Measurements from ENCODE around the gene ELP5.

The ELP5 gene

GRCh38 chr17:7214300-7215135, 37.5 kb upstream of the ELP5 start:
- Histone ChIP-seq H3K4me3 (ENCODE audit: low read depth, low read length) (peak overlapping the region; percentile 75), H3K9me3 (ENCODE audit: control insufficient read depth, insufficient read depth, low read length) (no peaks in the 10 kb centered on the region), H3K4me1 (ENCODE audit: control insufficient read depth, insufficient read depth, low read length) (peaks cover 20% of the 10 kb centered on the region), H3K36me3 (ENCODE audit: control insufficient read depth, insufficient read depth, low read length) (no peaks in the 10 kb centered on the region), H3K9ac (ENCODE audit: low read depth, low read length) (no peak overlapping the region), H3K27me3 (ENCODE audit: control insufficient read depth, insufficient read depth, low read length) (no peaks in the 10 kb centered on the region)

- Histone ChIP-seq H3K9me3 (ENCODE audit: control insufficient read depth, insufficient read depth, low read length) (no peaks in the 10 kb centered on the region), H3K4me1 (ENCODE audit: control insufficient read depth, insufficient read depth, low read length) (peaks cover 20% of the 10 kb centered on the region), H3K9ac (ENCODE audit: low read depth, low read length) (no peak overlapping the region), H3K4me3 (ENCODE audit: low read depth, low read length) (peak overlapping the region; percentile 75), H3K27me3 (ENCODE audit: control insufficient read depth, insufficient read depth, low read length) (no peaks in the 10 kb centered on the region), H3K36me3 (ENCODE audit: control insufficient read depth, insufficient read depth, low read length) (no peaks in the 10 kb centered on the region)
Observed at GRCh38 chr17:7215136-7215638, 36.8 kb upstream of the ELP5 start.

- H3K4me1 ChIP-seq (ENCODE audit: control insufficient read depth, insufficient read depth, low read length) = peaks cover 16% of the 10 kb centered on the region
- H3K4me3 ChIP-seq (ENCODE audit: low read depth, low read length) = peak overlapping the region; percentile 76
Observed at GRCh38 chr17:7215652-7216180, 36.3 kb upstream of the ELP5 start.

DNA sequence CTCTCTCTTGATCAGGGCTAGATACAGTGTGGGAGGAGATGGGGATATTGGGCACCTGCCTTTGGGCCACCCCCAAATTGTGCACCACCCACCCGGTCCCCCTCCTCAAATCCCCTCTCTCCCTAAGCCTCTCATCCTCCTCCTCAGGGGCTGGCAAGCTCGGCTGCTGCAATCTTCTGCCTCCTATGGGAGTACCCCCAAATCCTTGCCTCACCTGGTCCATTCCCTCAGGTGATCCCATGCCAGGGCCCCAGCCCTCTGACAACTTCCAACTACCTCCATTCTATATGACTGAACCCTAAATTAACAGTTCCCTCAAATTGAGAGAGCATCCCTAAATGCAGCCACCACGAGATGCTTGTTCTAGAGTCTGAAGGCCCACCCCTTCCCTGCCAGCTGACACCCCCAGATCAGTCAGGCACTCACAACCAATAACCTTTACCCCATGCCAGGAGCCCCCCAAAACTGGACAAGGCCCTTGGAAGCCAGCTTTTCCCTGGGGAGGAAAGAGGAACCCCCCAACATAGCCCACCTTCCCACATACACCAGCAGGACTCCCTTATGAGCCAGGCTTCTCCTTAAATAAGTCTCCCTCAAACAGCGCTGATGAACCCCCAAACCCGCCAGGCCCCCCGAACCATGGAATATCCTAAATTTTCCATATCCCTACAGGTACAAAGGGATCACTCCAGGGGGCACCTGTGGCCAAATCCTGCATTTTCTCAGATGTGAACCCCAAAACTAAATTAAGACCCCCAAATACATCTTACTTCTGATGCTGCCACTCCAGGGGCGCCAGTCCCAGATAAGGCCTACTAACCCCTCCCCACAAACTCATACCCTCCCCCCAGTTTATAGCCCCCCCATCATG, 35.5 kb upstream of the ELP5 start:
- no peaks in the 10 kb centered on the region for H3K9me3 ChIP-seq (ENCODE audit: control insufficient read depth, insufficient read depth, low read length)
- H3K4me3 ChIP-seq (ENCODE audit: low read depth, low read length) = peak overlapping the region; percentile 76
- peaks cover 6% of the 10 kb centered on the region for H3K36me3 ChIP-seq (ENCODE audit: control insufficient read depth, insufficient read depth, low read length)
- H3K9ac ChIP-seq (ENCODE audit: low read depth, low read length) = no peak overlapping the region
- peaks cover 15% of the 10 kb centered on the region for H3K4me1 ChIP-seq (ENCODE audit: control insufficient read depth, insufficient read depth, low read length)
- no peaks in the 10 kb centered on the region for H3K27me3 ChIP-seq (ENCODE audit: control insufficient read depth, insufficient read depth, low read length)

More at GRCh38 chr17:7215652-7216180, 36.3 kb upstream of the ELP5 start:
- H3K27me3 ChIP-seq (ENCODE audit: control insufficient read depth, insufficient read depth, low read length) = no peaks in the 10 kb centered on the region
- H3K36me3 ChIP-seq (ENCODE audit: control insufficient read depth, insufficient read depth, low read length) = no peaks in the 10 kb centered on the region
- no peak overlapping the region for H3K9ac ChIP-seq (ENCODE audit: low read depth, low read length)
- H3K9me3 ChIP-seq (ENCODE audit: control insufficient read depth, insufficient read depth, low read length) = no peaks in the 10 kb centered on the region

GRCh38 chr17:7217113-7217987, 34.7 kb upstream of the ELP5 start:
- Histone ChIP-seq H3K4me1 (ENCODE audit: control insufficient read depth, insufficient read depth, low read length) (peaks cover 12% of the 10 kb centered on the region), H3K36me3 (ENCODE audit: control insufficient read depth, insufficient read depth, low read length) (peaks cover 13% of the 10 kb centered on the region), H3K27me3 (ENCODE audit: control insufficient read depth, insufficient read depth, low read length) (no peaks in the 10 kb centered on the region), H3K9me3 (ENCODE audit: control insufficient read depth, insufficient read depth, low read length) (no peaks in the 10 kb centered on the region), H3K9ac (ENCODE audit: low read depth, low read length) (no peak overlapping the region), H3K4me3 (ENCODE audit: low read depth, low read length) (peak overlapping the region; percentile 76)

- H3K36me3 ChIP-seq (ENCODE audit: control insufficient read depth, insufficient read depth, low read length) = peaks cover 21% of the 10 kb centered on the region
- peaks cover 10% of the 10 kb centered on the region for H3K4me1 ChIP-seq (ENCODE audit: control insufficient read depth, insufficient read depth, low read length)
- H3K9ac ChIP-seq (ENCODE audit: low read depth, low read length) = peak overlapping the region; percentile 26
- no peaks in the 10 kb centered on the region for H3K9me3 ChIP-seq (ENCODE audit: control insufficient read depth, insufficient read depth, low read length)
- no peaks in the 10 kb centered on the region for H3K27me3 ChIP-seq (ENCODE audit: control insufficient read depth, insufficient read depth, low read length)
- peak overlapping the region; percentile 49 for H3K4me3 ChIP-seq (ENCODE audit: low read depth, low read length)
Observed at GRCh38 chr17:7218166-7218565, 33.8 kb upstream of the ELP5 start.

DNA sequence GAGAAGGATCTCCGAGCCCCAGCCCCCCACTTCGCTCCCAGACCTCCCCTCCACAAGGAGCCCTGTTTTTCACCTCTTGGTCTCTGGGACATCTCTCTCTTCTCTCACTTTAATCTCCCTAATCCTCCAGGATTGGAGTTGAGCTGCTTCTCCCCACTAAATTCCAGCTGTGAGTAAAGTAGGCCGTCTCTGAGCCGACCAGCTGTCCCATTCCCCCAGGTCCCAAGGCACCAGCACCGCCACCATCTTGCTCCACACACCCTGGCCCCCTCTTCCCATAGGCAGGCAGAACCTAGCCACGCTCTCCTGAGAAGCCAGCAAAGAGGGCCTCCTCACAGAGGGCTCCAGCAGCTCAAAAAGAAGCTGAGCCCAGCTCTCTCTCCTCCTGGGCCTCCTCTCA, 33.3 kb upstream of the ELP5 start:
- Histone ChIP-seq H3K36me3 (ENCODE audit: control insufficient read depth, insufficient read depth, low read length) (peaks cover 27% of the 10 kb centered on the region), H3K9ac (ENCODE audit: low read depth, low read length) (no peak overlapping the region), H3K27me3 (ENCODE audit: control insufficient read depth, insufficient read depth, low read length) (no peaks in the 10 kb centered on the region), H3K4me3 (ENCODE audit: low read depth, low read length) (no peak overlapping the region), H3K4me1 (ENCODE audit: control insufficient read depth, insufficient read depth, low read length) (peaks cover 8% of the 10 kb centered on the region), H3K9me3 (ENCODE audit: control insufficient read depth, insufficient read depth, low read length) (no peaks in the 10 kb centered on the region)

GRCh38 chr17:7219229-7219811, 32.7 kb upstream of the ELP5 start:
- Histone ChIP-seq H3K9me3 (ENCODE audit: control insufficient read depth, insufficient read depth, low read length) (no peaks in the 10 kb centered on the region), H3K36me3 (ENCODE audit: control insufficient read depth, insufficient read depth, low read length) (peaks cover 32% of the 10 kb centered on the region), H3K4me3 (ENCODE audit: low read depth, low read length) (peak overlapping the region; percentile 69), H3K27me3 (ENCODE audit: control insufficient read depth, insufficient read depth, low read length) (no peaks in the 10 kb centered on the region), H3K4me1 (ENCODE audit: control insufficient read depth, insufficient read depth, low read length) (peaks cover 8% of the 10 kb centered on the region), H3K9ac (ENCODE audit: low read depth, low read length) (no peak overlapping the region)

DNA sequence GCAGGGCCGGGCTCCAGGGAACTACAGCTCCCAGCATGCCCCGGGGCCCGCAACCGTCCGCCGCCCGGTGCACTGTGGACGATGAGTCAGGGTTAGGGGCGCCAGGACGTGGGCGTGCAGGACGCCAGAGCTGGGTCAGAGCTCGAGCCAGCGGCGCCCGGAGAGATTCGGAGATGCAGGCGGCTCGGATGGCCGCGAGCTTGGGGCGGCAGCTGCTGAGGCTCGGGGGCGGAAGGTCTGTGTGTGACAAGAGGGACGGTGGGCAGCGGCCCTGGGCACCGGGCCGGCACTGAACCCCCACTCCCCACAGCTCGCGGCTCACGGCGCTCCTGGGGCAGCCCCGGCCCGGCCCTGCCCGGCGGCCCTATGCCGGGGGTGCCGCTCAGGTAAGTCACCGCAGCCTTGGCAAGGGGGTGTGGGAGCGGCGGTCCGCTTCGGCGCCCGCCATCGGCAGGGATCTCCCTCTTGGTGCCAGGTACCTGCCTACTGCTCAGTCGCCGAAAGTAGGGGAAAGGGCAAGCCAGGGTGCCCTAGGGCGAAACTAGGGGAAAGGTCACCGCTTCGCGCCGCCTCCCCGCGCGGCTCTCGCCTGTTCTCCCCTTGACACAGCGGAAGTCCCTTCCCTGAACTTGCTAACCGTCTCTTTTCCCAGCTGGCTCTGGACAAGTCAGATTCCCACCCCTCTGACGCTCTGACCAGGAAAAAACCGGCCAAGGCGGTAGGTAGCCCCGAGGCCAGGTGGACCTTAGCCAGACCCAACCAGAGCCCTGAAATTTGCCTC, 32.0 kb upstream of the ELP5 start, which contains the start of the genes ACADVL and DLG4:
TSS of gene ACADVL (plus strand) at position 127 of the 781 bp plus-strand sequence. CDS start at position 174, 47 bp downstream.
TSS of gene DLG4 (minus strand) at position 25 of the 781 bp plus-strand sequence.
- peaks cover 8% of the 10 kb centered on the region for H3K4me1 ChIP-seq (ENCODE audit: control insufficient read depth, insufficient read depth, low read length)
- peaks cover 39% of the 10 kb centered on the region for H3K36me3 ChIP-seq (ENCODE audit: control insufficient read depth, insufficient read depth, low read length)

More for the DNA sequence above, 32.0 kb upstream of the ELP5 start, which contains the start of the genes ACADVL and DLG4:
- Histone ChIP-seq H3K9ac (ENCODE audit: low read depth, low read length) (peak within 1 kb of the TSS; percentile 68), H3K27me3 (ENCODE audit: control insufficient read depth, insufficient read depth, low read length) (no peaks in the 10 kb centered on the region), H3K9me3 (ENCODE audit: control insufficient read depth, insufficient read depth, low read length) (no peaks in the 10 kb centered on the region), H3K4me3 (ENCODE audit: low read depth, low read length) (peak within 1 kb of the TSS; percentile 69)

Measured in iPS-15b (cell line).